Gastroesophageal sphincter (tissue), 4 donors: ENCODE data around the gene PID1. TPM values are rescaled to one million over a fixed set of nuclear protein-coding genes. Genes with fewer than 3 reads are reported as not detected.

ENCODE experiments used
- ATAC-seq: fragments of 150-250 bp; one replicate; pipeline ENCODE4 v1.9.1; 2016; ENCODE audit warnings: mild to moderate bottlenecking, moderate library complexity
- H3K27ac ChIP-seq, 4 donors: fragments of 200-600 bp; sonication (generic) in 3 of 4; 1 replicate in 3 of 4; 2 replicates in 1 of 4; pipeline ENCODE4 v1.5.1; 2016 to 2019
- H3K27me3 ChIP-seq: fragments of 200-600 bp; sonication (generic); one replicate; pipeline ENCODE4 v1.5.1; 2019
- H3K36me3 ChIP-seq, 2 donors: fragments of 200-600 bp; sonication (generic); one replicate each; pipeline ENCODE4 v1.5.1; 2019; ENCODE audit warnings: control low read depth in 1 of 2
- H3K4me1 ChIP-seq, 3 donors: fragments of 200-600 bp; sonication (generic); 1 replicate in 2 of 3; 2 replicates in 1 of 3; pipeline ENCODE4 v1.5.1; 2016 to 2019; ENCODE audit warnings: control low read depth in 2 of 3
- H3K4me3 ChIP-seq, 2 donors: fragments of 200-600 bp; sonication (generic); one replicate each; pipeline ENCODE4 v1.5.1; 2019; ENCODE audit warnings: mild to moderate bottlenecking in 1 of 2, moderate library complexity in 1 of 2
- H3K9me3 ChIP-seq, 3 donors: fragments of 200-600 bp; sonication (generic); one replicate each; pipeline ENCODE4 v1.5.1; 2017 to 2019; ENCODE audit warnings: control low read depth in 2 of 3
- CTCF ChIP-seq, 4 experiments: fragments of 200-600 bp in 2 of 4; fragments of 450-650 bp in 2 of 4; sonication (generic) in 1 of 4; IDR thresholded peaks; one replicate each; pipeline ENCODE4 v1.5.1; 2017 to 2019; ENCODE audit warnings: antibody characterized with exemption in 4 of 4, mild to moderate bottlenecking in 2 of 4, moderate library complexity in 2 of 4
- EP300 ChIP-seq: sonication (generic); formaldehyde crosslinking; IDR thresholded peaks from one replicate; pipeline ENCODE4 v1.6.1; 2017; ENCODE audit warnings: antibody characterized with exemption, mild to moderate bottlenecking
- POLR2A ChIP-seq, 2 donors: fragments of 450-650 bp; IDR thresholded peaks; one replicate each; pipeline ENCODE4 v1.6.1; 2017; ENCODE audit warnings: antibody characterized with exemption in 2 of 2, mild to moderate bottlenecking in 2 of 2, moderate library complexity in 1 of 2
- POLR2AphosphoS5 ChIP-seq: sonication (generic); formaldehyde crosslinking; IDR thresholded peaks from one replicate; pipeline ENCODE4 v1.6.1; 2017; ENCODE audit warnings: antibody characterized with exemption
- WGBS, 2 donors: methylation state at CpG; one replicate each; pipeline ENCODE4 v1.1.5; 2018; ENCODE audit warnings: low coverage in 1 of 2; 5-methylcytosine and 5-hydroxymethylcytosine counted together
- total RNA-seq, 4 donors: library from RNA; depleted of rRNA; stranded (reverse); fragments of >200 nt; gene quantifications; one replicate each; pipeline ENCODE4 v1.1.0, GENCODE V29; 2016

The PID1 gene
- total RNA-seq, 4 donors from 2014 or later: 34.4 to 62.4 (median 54.9) TPM

DNA sequence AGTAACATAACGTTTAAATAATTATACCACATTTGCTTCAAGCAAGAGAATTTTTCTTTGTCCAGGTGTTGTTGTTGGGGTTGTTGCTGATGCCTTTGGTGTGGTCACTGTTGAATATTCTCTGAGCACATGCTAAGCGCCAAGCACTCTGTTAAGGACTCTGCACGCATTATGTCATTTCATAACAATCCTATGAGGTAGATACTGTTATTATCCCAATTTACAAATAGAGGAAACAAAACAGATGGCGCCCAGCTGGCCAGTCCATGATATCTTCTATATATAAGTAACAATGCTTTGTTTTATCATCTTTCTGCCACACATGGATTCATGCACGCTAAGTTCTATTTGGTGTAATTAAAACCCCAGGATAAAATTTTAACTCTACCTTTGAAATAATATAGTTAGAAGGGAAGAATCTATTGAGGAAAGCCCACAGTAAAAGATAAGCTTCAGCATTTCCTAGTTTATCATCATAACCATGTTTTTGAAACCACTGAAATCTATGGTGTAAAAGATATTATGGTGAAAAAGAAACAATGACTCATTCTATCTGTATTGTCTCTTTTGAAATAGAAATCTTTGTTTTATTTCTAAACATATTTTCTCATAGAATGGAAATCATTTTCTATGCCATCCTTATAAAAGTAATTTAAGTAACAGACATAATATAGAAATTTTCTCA, 199.7 kb downstream of the PID1 start:
- ATAC-seq: peak; percentile 41
- no peaks in the 10 kb centered on the region for H3K27me3 ChIP-seq
- WGBS, 2 donors: 76 to 80% methylated on average over 5 of the region's 5 CpGs

GRCh38 chr2:229066121-229066715, 204.9 kb downstream of the PID1 start:
- no peak overlapping the region for H3K27ac ChIP-seq
- H3K27me3 ChIP-seq: no peaks in the 10 kb centered on the region
- H3K4me1 ChIP-seq: no peaks in the 10 kb centered on the region
- WGBS, 2 donors: 40 to 48% methylated on average over 4 of the region's 4 CpGs
- no peak for ATAC-seq
- no peaks in the 10 kb centered on the region for H3K36me3 ChIP-seq
- peaks cover 0 to 5% (median 0%) of the 10 kb centered on the region in 3 donors for H3K9me3 ChIP-seq
- no peak overlapping the region for H3K4me3 ChIP-seq
- TF ChIP-seq POLR2A (IDR thresholded peaks at IDR 0.05): no peak
- TF ChIP-seq POLR2AphosphoS5: no peak
- no peak for TF ChIP-seq EP300
- TF ChIP-seq CTCF (IDR thresholded peaks at IDR 0.05): no peak

More for the DNA sequence above, 199.7 kb downstream of the PID1 start:
- Histone ChIP-seq H3K36me3 (no peaks in the 10 kb centered on the region), H3K4me3 (no peak overlapping the region), H3K27ac (no peak overlapping the region), H3K4me1 (no peaks in the 10 kb centered on the region), H3K9me3 (peaks cover 0 to 12% (median 0%) of the 10 kb centered on the region in 3 donors)
- TF ChIP-seq POLR2A (IDR thresholded peaks at IDR 0.05) (no peak), CTCF (IDR thresholded peaks at IDR 0.05) (no peak), POLR2AphosphoS5 (no peak), EP300 (no peak)

DNA sequence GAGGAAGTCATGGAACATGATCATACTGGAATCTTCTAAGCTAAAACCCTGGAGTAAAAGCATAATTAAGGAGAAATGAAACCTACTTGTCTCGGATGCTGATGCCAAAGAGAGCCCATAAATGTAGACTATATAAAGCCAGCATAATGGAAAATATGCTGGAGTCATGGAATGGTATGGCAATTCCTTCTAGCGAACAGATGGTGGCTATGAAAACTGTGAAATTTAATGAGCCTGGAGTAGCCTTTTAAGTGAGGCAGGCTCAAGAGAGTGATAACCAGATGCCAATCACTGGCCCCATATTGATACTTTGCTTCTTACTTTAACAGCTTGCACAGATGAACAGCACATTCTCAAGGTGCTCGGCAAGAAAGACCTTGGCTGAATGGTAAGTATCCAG, 206.3 kb downstream of the PID1 start:
- 67 to 81% methylated on average over 2 to 3 of the region's 3 CpGs for WGBS, 2 donors
- H3K36me3 ChIP-seq: no peaks in the 10 kb centered on the region
- peaks cover 0 to 7% (median 0%) of the 10 kb centered on the region in 3 donors for H3K9me3 ChIP-seq
- no peaks in the 10 kb centered on the region for H3K27me3 ChIP-seq
- no peak for ATAC-seq
- no peak for TF ChIP-seq POLR2AphosphoS5
- no peak for TF ChIP-seq EP300
- TF ChIP-seq CTCF (IDR thresholded peaks at IDR 0.05): no peak
- no peak for TF ChIP-seq POLR2A (IDR thresholded peaks at IDR 0.05)
- no peak overlapping the region for H3K4me3 ChIP-seq
- no peak overlapping the region for H3K27ac ChIP-seq
- no peaks in the 10 kb centered on the region for H3K4me1 ChIP-seq

- Histone ChIP-seq H3K36me3 (no peaks in the 10 kb centered on the region), H3K27me3 (no peaks in the 10 kb centered on the region), H3K27ac (no peak overlapping the region), H3K4me1 (no peaks in the 10 kb centered on the region), H3K9me3 (peaks cover 0 to 7% (median 0%) of the 10 kb centered on the region in 3 donors), H3K4me3 (no peak overlapping the region)
- TF ChIP-seq POLR2AphosphoS5 (no peak), POLR2A (IDR thresholded peaks at IDR 0.05) (no peak), CTCF (IDR thresholded peaks at IDR 0.05) (no peak), EP300 (no peak)
- no peak for ATAC-seq
Measured at GRCh38 chr2:229060147-229060546, 210.9 kb downstream of the PID1 start.
